Breast epithelium (tissue), 4 donors: ENCODE data around the gene LHX6. TPM values are rescaled to one million over a fixed set of nuclear protein-coding genes. Genes with fewer than 3 reads are reported as not detected.

Experiments used
- DNase-seq, 2 donors: peaks; one replicate each; pipeline ENCODE4 v3.0.0-alpha.2; 2019; ENCODE audit warnings: low spot score in 2 of 2
- H3K27ac ChIP-seq, 2 donors: fragments of 200-600 bp; sonication (generic) in 1 of 2; one replicate each; pipeline ENCODE4 v1.5.1; 2016 to 2019; ENCODE audit warnings: mild to moderate bottlenecking in 1 of 2
- H3K27me3 ChIP-seq, 2 donors: fragments of 200-600 bp; sonication (generic) in 1 of 2; one replicate each; pipeline versions ENCODE4 v1.5.1 to v1.6.0; 2017 to 2019; ENCODE audit warnings: control low read depth in 1 of 2, mild to moderate bottlenecking in 1 of 2
- H3K36me3 ChIP-seq: fragments of 200-600 bp; one replicate; pipeline ENCODE4 v1.5.1; 2019
- H3K4me1 ChIP-seq, 2 donors: fragments of 200-600 bp; sonication (generic); one replicate each; pipeline ENCODE4 v1.5.1; 2016 to 2019; ENCODE audit warnings: control low read depth in 1 of 2
- H3K4me3 ChIP-seq, 3 donors: fragments of 200-600 bp; sonication (generic); 1 replicate in 2 of 3; 2 replicates in 1 of 3; pipeline ENCODE4 v1.5.1; 2016 to 2019; ENCODE audit warnings: mild to moderate bottlenecking in 3 of 3, moderate library complexity in 2 of 3
- H3K9me3 ChIP-seq, 2 donors: fragments of 200-600 bp; sonication (generic) in 1 of 2; one replicate each; pipeline ENCODE4 v1.5.1; 2016 to 2019; ENCODE audit warnings: control low read depth in 1 of 2
- CTCF ChIP-seq, 3 donors: fragments of 450-650 bp; IDR thresholded peaks; one replicate each; pipeline ENCODE4 v1.5.1; 2016 to 2017; ENCODE audit warnings: antibody characterized with exemption in 3 of 3, mild to moderate bottlenecking in 3 of 3, moderate library complexity in 3 of 3
- POLR2A ChIP-seq: fragments of 450-650 bp; IDR thresholded peaks from one replicate; pipeline ENCODE4 v1.6.1; 2016; ENCODE audit warnings: antibody characterized with exemption, mild to moderate bottlenecking, moderate library complexity
- POLR2AphosphoS5 ChIP-seq, 3 donors: sonication (generic); formaldehyde crosslinking; IDR thresholded peaks; one replicate each; pipeline ENCODE4 v1.6.1; 2017; ENCODE audit warnings: antibody characterized with exemption in 3 of 3
- intact Hi-C: fragments of 100-400 bp; cut with DNase I; formaldehyde crosslinking; loops from one replicate; pipeline ENCODE4 v1.15.1; 2023; ENCODE audit warnings: low total_unique reads
- total RNA-seq, 3 donors: library from RNA; depleted of rRNA; stranded (reverse); fragments of >200 nt; gene quantifications; one replicate each; pipeline ENCODE4 v1.1.0, GENCODE V29; 2016

Gene LHX6
- total RNA-seq, 3 donors from 2014 or later, result 1.8 to 9.8 (median 4.8) TPM

GRCh38 chr9:122186777-122187470 lies 41.8 kb downstream of the LHX6 start:
- H3K9me3 ChIP-seq, result no peaks in the 10 kb centered on the region
- DNase-seq, result no peak
- TF ChIP-seq POLR2A (no peak), POLR2AphosphoS5 (IDR thresholded peaks at IDR 0.05) (no peak), CTCF (IDR thresholded peaks at IDR 0.05) (no peak)
- no peaks in the 10 kb centered on the region for H3K27me3 ChIP-seq
- H3K36me3 ChIP-seq, result no peaks in the 10 kb centered on the region
- intact Hi-C loops, result no loop called here
- H3K4me3 ChIP-seq, result no peak overlapping the region
- H3K27ac ChIP-seq, result no peak overlapping the region
- H3K4me1 ChIP-seq, result no peaks in the 10 kb centered on the region

DNA sequence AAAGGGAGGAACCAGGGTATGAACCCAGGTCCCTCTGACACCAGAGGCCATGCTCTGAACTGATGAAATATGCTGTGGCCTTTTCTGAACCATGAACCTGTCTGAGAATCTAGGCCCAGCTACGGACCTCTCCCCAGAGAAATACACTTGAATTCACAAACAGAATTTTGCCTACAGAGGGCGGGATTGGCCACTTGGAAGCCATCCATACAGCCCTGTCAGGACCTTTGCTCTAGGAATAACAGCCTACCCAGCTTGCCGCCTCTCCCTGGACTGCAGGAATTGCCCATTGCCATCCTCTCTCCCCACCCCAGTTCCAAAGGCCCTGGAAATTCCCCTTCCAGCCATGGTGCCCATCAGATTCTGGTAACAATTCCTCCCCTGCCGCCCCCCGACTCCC lies 42.5 kb downstream of the LHX6 start:
- Histone ChIP-seq H3K27ac (no peak overlapping the region), H3K4me1 (no peaks in the 10 kb centered on the region), H3K36me3 (no peaks in the 10 kb centered on the region), H3K4me3 (no peak overlapping the region), H3K27me3 (no peaks in the 10 kb centered on the region), H3K9me3 (no peaks in the 10 kb centered on the region)
- no peak for TF ChIP-seq POLR2A
- no peak for TF ChIP-seq POLR2AphosphoS5 (IDR thresholded peaks at IDR 0.05)
- TF ChIP-seq CTCF (IDR thresholded peaks at IDR 0.05), result no peak
- intact Hi-C loops, result no loop called here
- no peak for DNase-seq

GRCh38 chr9:122184551-122184950 lies 44.2 kb downstream of the LHX6 start:
- DNase-seq, result no peak
- H3K27ac ChIP-seq, result no peak overlapping the region
- H3K4me1 ChIP-seq, result no peaks in the 10 kb centered on the region
- no peaks in the 10 kb centered on the region for H3K9me3 ChIP-seq
- H3K4me3 ChIP-seq, result no peak overlapping the region
- intact Hi-C loops, result no loop called here
- H3K27me3 ChIP-seq, result no peaks in the 10 kb centered on the region
- no peaks in the 10 kb centered on the region for H3K36me3 ChIP-seq
- no peak for TF ChIP-seq POLR2A
- TF ChIP-seq POLR2AphosphoS5 (IDR thresholded peaks at IDR 0.05), result no peak
- TF ChIP-seq CTCF (IDR thresholded peaks at IDR 0.05), result no peak

DNA sequence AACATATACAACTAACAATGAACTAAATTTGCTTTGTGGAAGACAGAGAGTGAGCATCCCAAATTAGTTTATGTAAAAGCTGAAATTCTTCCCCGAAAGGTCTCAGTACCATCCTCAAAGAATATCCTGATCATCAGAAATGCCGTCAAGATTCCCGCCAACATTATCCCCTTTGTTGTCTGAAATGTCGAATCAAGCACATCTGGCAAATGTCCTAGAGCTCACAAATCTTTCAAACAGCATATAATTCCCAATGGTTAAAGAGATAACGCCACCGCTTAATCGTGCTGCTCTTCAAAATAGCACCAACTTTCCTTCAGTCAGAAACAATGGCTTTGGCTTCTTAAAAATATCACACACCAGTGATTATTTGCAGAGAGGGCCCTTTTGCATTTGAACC lies 45.3 kb downstream of the LHX6 start:
- intact Hi-C loops, result no loop called here

GRCh38 chr9:122180633-122181032 lies 48.1 kb downstream of the LHX6 start:
- TF ChIP-seq POLR2A, result no peak
- no peak for TF ChIP-seq CTCF (IDR thresholded peaks at IDR 0.05)
- no peak for TF ChIP-seq POLR2AphosphoS5 (IDR thresholded peaks at IDR 0.05)
- H3K27me3 ChIP-seq, result no peaks in the 10 kb centered on the region
- no peaks in the 10 kb centered on the region for H3K4me1 ChIP-seq
- H3K36me3 ChIP-seq, result no peaks in the 10 kb centered on the region
- H3K9me3 ChIP-seq, result no peaks in the 10 kb centered on the region
- intact Hi-C loops, result no loop called here
- H3K4me3 ChIP-seq, result no peak overlapping the region
- no peak for DNase-seq
- H3K27ac ChIP-seq, result no peak overlapping the region

More for the DNA sequence above, 45.3 kb downstream of the LHX6 start:
- Histone ChIP-seq H3K36me3 (no peaks in the 10 kb centered on the region), H3K27me3 (no peaks in the 10 kb centered on the region), H3K27ac (no peak overlapping the region), H3K4me3 (no peak overlapping the region), H3K9me3 (no peaks in the 10 kb centered on the region), H3K4me1 (no peaks in the 10 kb centered on the region)
- TF ChIP-seq CTCF (IDR thresholded peaks at IDR 0.05) (no peak), POLR2AphosphoS5 (IDR thresholded peaks at IDR 0.05) (no peak), POLR2A (no peak)
- no peak for DNase-seq
